HepG2 (cell line): ENCODE data around the gene ZNF804A. TPM values are rescaled to one million over a fixed set of nuclear protein-coding genes. Genes with fewer than 3 reads are reported as not detected.

ENCODE experiments used
- ATAC-seq: fragments of 200-7000 bp; cut with Tn5 transposase; 3 replicates; pipeline ENCODE4 v1.9.1; 2020; ENCODE audit warnings: mild to moderate bottlenecking, moderate library complexity
- BruUV-seq: library from RNA; stranded (reverse); fragments of 400-500 nt; replicated peaks from 2 replicates; lab custom pipeline; 2021; lab: Mats Ljungman, UMichigan
- CTCF ChIA-PET: fragments of 300-600 bp; formaldehyde crosslinking; extraction: SDS; loops from one replicate; lab custom pipeline; 2021; ENCODE audit warnings: low total read pairs, inconsistent platforms, low intra/inter-chr PET ratio; lab: Yijun Ruan, JAX
- POLR2A ChIA-PET: fragments of 350-600 bp; sonication (Branson Sonifier 250); formaldehyde crosslinking; loops from one replicate; lab custom pipeline; 2020; ENCODE audit warnings: antibody characterized with exemption, inconsistent platforms; lab: Yijun Ruan, JAX
- DNase-seq: peaks from one replicate; pipeline ENCODE4 v3.0.0-alpha.2; 2015; ENCODE audit warnings: low spot score
- FAIRE-seq: peaks from 3 replicates; lab custom pipeline; 2011; peaks lifted over from hg19 to GRCh38; lab: Jason Lieb, UNC
- H2AFZ ChIP-seq: one replicate; pipeline ENCODE4 v1.6.1; 2011; ENCODE audit warnings: low read length, inconsistent platforms
- H3K27ac ChIP-seq: fragments of 300-600 bp; 3 replicates; pipeline ENCODE4 v1.8.0; 2011; ENCODE audit warnings: mixed run types, mild to moderate bottlenecking, mixed read lengths, low read length, inconsistent platforms; ENCODE audit not compliant: insufficient read depth; ENCODE audit errors: extremely low read length
- H3K27me3 ChIP-seq, 2 experiments: fragments of 200-600 bp in 1 of 2; 2 replicates in 1 of 2; 3 replicates in 1 of 2; pipeline versions ENCODE4 v1.6.0 to v1.8.0; 2011; ENCODE audit warnings: low read length in 2 of 2, mild to moderate bottlenecking in 2 of 2, moderate library complexity in 2 of 2, inconsistent platforms in 1 of 2; ENCODE audit not compliant: insufficient read depth in 2 of 2, control insufficient read depth in 1 of 2
- H3K36me3 ChIP-seq, 2 experiments: fragments of 200-600 bp in 1 of 2; replicated peaks in 1 of 2; 2 replicates in 1 of 2; 3 replicates in 1 of 2; pipeline versions ENCODE4 v1.5.1 to v1.8.0; 2011; ENCODE audit warnings: low read length in 2 of 2, inconsistent platforms in 1 of 2; ENCODE audit not compliant: insufficient read depth in 2 of 2, control insufficient read depth in 1 of 2
- H3K4me1 ChIP-seq: 2 replicates; pipeline ENCODE4 v1.5.1; 2012; ENCODE audit warnings: low read length, inconsistent platforms; ENCODE audit not compliant: insufficient read depth
- H3K4me2 ChIP-seq: 2 replicates; pipeline ENCODE4 v1.6.0; 2011; ENCODE audit warnings: low read depth, low read length, inconsistent platforms
- H3K4me3 ChIP-seq, 3 experiments: fragments of 200-600 bp in 1 of 3; sonication (generic), shearing (Covaris generic) in 1 of 3; replicated peaks in 1 of 3; 2 replicates each; pipeline ENCODE4 v1.5.1; 2011 to 2016; ENCODE audit warnings: low read length in 3 of 3, inconsistent platforms in 2 of 3, low read depth in 2 of 3, mild to moderate bottlenecking in 2 of 3, control low read depth in 1 of 3, mixed read lengths in 1 of 3; ENCODE audit not compliant: insufficient read depth in 1 of 3
- H3K79me2 ChIP-seq: one replicate; pipeline ENCODE4 v1.6.1; 2011; ENCODE audit warnings: low read length, inconsistent platforms; ENCODE audit not compliant: insufficient read depth
- H3K9ac ChIP-seq: 2 replicates; pipeline ENCODE4 v1.6.0; 2011; ENCODE audit warnings: mild to moderate bottlenecking, low read depth, low read length, inconsistent platforms; ENCODE audit not compliant: insufficient read depth
- H3K9me3 ChIP-seq: 2 replicates; pipeline ENCODE4 v1.5.1; 2012; ENCODE audit warnings: mild to moderate bottlenecking, low read length
- H4K20me1 ChIP-seq: 2 replicates; pipeline ENCODE4 v1.6.0; 2011; ENCODE audit warnings: inconsistent platforms, mild to moderate bottlenecking, low read length, moderate library complexity; ENCODE audit not compliant: insufficient read depth
- ATF7 ChIP-seq, 2 experiments: fragments of 450-650 bp in 1 of 2; sonication (generic) in 1 of 2; formaldehyde crosslinking in 1 of 2; IDR thresholded peaks; 2 replicates each; pipeline versions ENCODE4 v1.4.0 to v1.6.1; 2016 to 2020; ENCODE audit warnings: antibody characterized with exemption in 1 of 2, mild to moderate bottlenecking in 1 of 2, missing genetic modification reagents in 1 of 2
- CREB1 ChIP-seq, 2 experiments: fragments of 450-650 bp in 1 of 2; IDR thresholded peaks; 2 replicates each; pipeline ENCODE4 v1.6.1; 2016 to 2017; ENCODE audit warnings: control low read depth in 1 of 2, mild to moderate bottlenecking in 1 of 2, missing compliant biosample characterization in 1 of 2, missing genetic modification characterization in 1 of 2
- PAXIP1 ChIP-seq: sonication (generic); formaldehyde crosslinking; conservative IDR thresholded peaks from 2 replicates; pipeline ENCODE4 v1.4.0; 2020; ENCODE audit warnings: mild to moderate bottlenecking, missing genetic modification reagents, moderate library complexity
- ZNF512 ChIP-seq: sonication (generic); formaldehyde crosslinking; IDR thresholded peaks from 2 replicates; pipeline ENCODE4 v1.4.0; 2020; ENCODE audit warnings: mild to moderate bottlenecking, missing genetic modification reagents
- WGBS: methylation state at CpG from one replicate; pipeline ENCODE4 v1.1.6; 2017; ENCODE audit warnings: low lambda C conversion rate; 5-methylcytosine and 5-hydroxymethylcytosine counted together
- in situ Hi-C: cut with HindIII; loops from 2 replicates; pipeline ENCODE4 v1.10.0; 2017; ENCODE audit warnings: low pct_unique_long_range_greater_than_20kb; ENCODE audit not compliant: extremely low pct_ligation_motif_present
- intact Hi-C: fragments of 100-400 bp; cut with micrococcal nuclease; formaldehyde crosslinking; loops from one replicate; pipeline ENCODE4 v1.10.0; 2022; ENCODE audit not compliant: unreplicated experiment
- polyA plus RNA-seq, 8 experiments: library from polyadenylated mRNA; depleted of rRNA in 3 of 8; stranded (reverse) in 7 of 8; unstranded in 1 of 8; fragments of >200 nt; fragmentation: Illumina TruSeq in 4 of 8; extraction: Trizol in 4 of 8; gene quantifications; 2 replicates each; pipeline versions ENCODE4 v1.2.1 to v1.2.3, GENCODE V29; 2011 to 2016; ENCODE audit warnings: low read depth in 4 of 8, missing spikeins in 1 of 8, mixed read lengths in 1 of 8; ENCODE audit not compliant: insufficient read depth in 1 of 8
- total RNA-seq, 5 experiments: library from RNA; depleted of rRNA; stranded (reverse); fragments of >200 nt; fragmentation: Illumina TruSeq; extraction: Trizol; gene quantifications; 2 replicates each; pipeline ENCODE4 v1.2.3, GENCODE V29; 2016; ENCODE audit warnings: low read depth in 1 of 5

ZNF804A gene
- total and polyA plus RNA-seq, 2 of the 13 experiments (the other 11 are each of a cell fraction or from before 2014, with no cell fraction given): 0.07 to 0.09 TPM

- H3K4me3 ChIP-seq: no peak overlapping the region
- no peak overlapping the region for H3K9ac ChIP-seq
- DNase-seq: no peak
- no peak overlapping the region for H3K27ac ChIP-seq
- H3K79me2 ChIP-seq: no peaks in the 10 kb centered on the region
- no peak for FAIRE-seq
- 7% methylated on average over 2 of the region's 2 CpGs for WGBS
- no peak for ATAC-seq
- no peak overlapping the region for H3K4me2 ChIP-seq
- CTCF ChIA-PET: no interaction called here
- H3K9me3 ChIP-seq: no peaks in the 10 kb centered on the region
- intact Hi-C loops (no loop called here), in situ Hi-C loops (no loop called here)
- no peak overlapping the region for H2AFZ ChIP-seq
- H4K20me1 ChIP-seq: no peaks in the 10 kb centered on the region
- POLR2A ChIA-PET: no interaction called here
- H3K4me1 ChIP-seq: no peaks in the 10 kb centered on the region
- no peaks in the 10 kb centered on the region for H3K27me3 ChIP-seq
- no TSS peak for BruUV-seq
- H3K36me3 ChIP-seq: no peaks in the 10 kb centered on the region
- TF ChIP-seq PAXIP1 (CRISPR knock-in tag): no peak
- TF ChIP-seq, all 625 proteins: peak for 0
Observed at GRCh38 chr2:184780944-184781343, 182.6 kb downstream of the ZNF804A start.

GRCh38 chr2:184783576-184783975, 185.2 kb downstream of the ZNF804A start:
- intact Hi-C loops (no loop called here), in situ Hi-C loops (no loop called here)
- Histone ChIP-seq H3K79me2 (no peaks in the 10 kb centered on the region), H2AFZ (no peak overlapping the region), H3K9ac (no peak overlapping the region), H3K4me3 (no peak overlapping the region), H3K4me2 (no peak overlapping the region), H3K27ac (no peak overlapping the region), H4K20me1 (no peaks in the 10 kb centered on the region), H3K27me3 (no peaks in the 10 kb centered on the region), H3K4me1 (no peaks in the 10 kb centered on the region), H3K36me3 (no peaks in the 10 kb centered on the region), H3K9me3 (no peaks in the 10 kb centered on the region)
- no TSS peak for BruUV-seq
- ChIA-PET CTCF (no interaction called here), POLR2A (no interaction called here)
- DNase-seq (no peak), FAIRE-seq (no peak), ATAC-seq (no peak)
- peak; percentile 84 for TF ChIP-seq ATF7 (IDR thresholded peaks at IDR 0.05)
- no peak for TF ChIP-seq ATF7 (CRISPR knock-in tag; IDR thresholded peaks at IDR 0.05)
- TF ChIP-seq ZNF512 (CRISPR knock-in tag): no peak
- 0 out of 2 replicates have a peak, but pooled peaks have one; percentile 14 for TF ChIP-seq CREB1 (IDR thresholded peaks at IDR 0.05)
- no peak for TF ChIP-seq CREB1 (CRISPR knock-in tag; IDR thresholded peaks at IDR 0.05)
- WGBS: 2% methylated on average over 3 of the region's 3 CpGs
